GM21576 (cell line): ENCODE measurements around the gene NECAB2.
A peak's percentile ranks its signal among the peaks of the same experiment; 100 is the strongest.

Experiments
- ATAC-seq: cut with Tn5 transposase; IDR thresholded peaks from one replicate; pipeline ENCODE4 v1.9.1; 2021; ENCODE audit warnings: mild to moderate bottlenecking, moderate library complexity; ENCODE audit not compliant: unreplicated experiment

NECAB2 gene

DNA sequence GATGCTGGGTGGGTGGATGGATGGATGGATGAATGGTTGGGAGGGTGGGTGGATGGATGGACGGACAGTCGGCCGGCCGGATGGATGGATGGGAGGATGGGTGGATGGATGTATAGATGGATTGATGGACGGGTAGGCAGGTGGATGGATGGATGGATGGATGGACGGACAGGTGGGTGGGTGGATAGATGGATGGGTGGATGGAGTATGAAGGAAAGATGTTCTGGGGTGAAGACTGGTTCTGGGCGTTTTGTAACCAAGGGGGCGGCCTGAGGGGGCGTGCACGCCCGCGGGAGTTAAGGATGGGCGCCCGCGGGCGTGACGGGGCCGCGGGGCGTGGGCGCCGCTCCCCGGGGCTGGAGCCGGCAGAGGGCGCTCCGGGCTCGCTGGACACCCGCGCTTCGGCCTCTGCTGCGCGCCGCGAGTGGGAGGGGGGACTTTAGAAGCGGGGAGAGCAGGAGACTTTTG is at the start of gene NECAB2:
NECAB2 (plus strand) TSS at position 407 of the 468 bp plus-strand sequence. CDS start 405 bp downstream, outside the sequence.
- ATAC-seq = no peak

DNA sequence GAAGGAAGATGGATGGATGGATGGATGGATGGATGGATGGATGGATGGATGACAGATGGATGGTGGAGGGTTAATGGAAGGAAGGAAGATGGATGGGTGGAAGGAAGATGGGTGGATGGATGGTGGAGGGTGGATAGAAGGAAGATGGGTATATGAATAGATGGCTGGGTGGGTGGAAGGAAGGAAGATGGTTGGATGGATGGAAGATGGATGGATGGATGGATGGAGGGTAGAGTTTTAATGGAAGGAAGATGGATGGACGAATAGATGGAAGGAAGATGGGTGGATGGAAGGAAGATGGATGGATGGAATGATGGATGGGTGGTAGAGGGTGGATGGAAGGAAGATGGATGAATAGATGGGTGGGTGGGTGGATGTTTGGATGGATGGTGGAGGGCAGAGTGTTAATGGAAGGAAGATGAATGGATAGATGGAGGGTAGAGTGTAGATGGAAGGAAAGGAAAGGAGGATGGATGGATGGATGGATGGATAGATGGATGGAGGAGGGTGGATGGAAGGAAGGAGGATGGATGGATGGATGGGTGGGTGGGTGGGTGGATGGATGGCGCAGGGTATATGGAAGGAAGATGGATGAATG is 47.1 kb upstream of the NECAB2 start:
- no peak for ATAC-seq

DNA sequence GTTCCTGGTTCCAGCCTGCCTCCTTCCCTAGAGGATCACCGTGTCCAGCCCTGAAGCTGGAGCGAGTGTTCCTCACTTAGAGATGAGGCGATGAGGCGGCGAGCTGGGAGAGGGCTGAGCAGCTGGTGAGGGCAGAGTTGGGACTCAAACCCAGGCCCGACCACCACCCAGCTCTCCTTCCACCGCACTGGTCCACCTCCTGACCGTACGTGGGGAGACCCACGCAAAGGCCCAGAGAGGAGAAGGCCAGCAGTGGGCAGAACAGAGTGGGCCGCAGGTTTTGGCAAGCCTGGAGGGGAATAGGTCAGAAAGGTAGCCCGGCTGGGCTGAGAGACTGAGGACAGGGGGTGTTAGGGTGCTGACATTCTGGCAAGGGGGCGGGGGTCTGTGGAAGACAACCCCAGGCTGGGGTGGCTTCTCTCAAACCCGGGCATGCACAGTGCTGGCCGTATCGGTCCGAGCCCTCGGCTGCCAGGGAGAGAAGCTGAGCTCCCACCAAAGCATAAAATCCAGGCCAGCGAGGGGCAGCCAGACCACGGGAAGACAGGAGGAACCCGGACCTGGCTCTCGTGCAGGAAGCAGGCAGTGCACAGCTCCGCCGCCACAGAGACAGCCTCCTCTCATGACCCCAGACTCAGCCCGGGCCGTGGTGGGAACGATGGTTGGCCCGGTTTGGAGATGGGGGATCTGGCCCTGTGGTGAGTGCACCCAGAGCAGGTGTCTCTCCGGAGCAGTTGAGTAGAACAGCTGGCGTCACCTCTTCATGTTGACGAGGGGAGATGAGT is 44.3 kb upstream of the NECAB2 start:
- ATAC-seq = no peak

DNA sequence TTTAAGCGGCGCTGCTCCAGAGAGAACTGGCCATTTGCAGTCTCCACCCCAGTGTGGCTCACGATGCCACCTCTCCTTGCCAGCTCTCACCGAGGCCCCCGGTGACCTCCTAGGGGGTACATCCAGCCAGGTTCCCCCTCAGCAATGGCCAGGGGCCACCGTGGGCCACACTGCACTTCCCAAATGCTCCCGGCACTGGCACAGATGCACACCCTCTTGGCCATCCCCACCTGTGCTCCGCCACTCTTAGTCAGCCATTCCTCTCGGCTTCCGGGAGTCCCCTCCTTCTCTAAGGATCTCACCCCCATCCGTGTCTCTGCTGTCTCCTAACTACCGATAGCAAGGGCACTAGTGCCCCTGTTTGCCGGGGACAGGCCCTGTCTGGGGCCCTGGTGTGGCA is 43.4 kb upstream of the NECAB2 start:
- ATAC-seq = no peak

DNA sequence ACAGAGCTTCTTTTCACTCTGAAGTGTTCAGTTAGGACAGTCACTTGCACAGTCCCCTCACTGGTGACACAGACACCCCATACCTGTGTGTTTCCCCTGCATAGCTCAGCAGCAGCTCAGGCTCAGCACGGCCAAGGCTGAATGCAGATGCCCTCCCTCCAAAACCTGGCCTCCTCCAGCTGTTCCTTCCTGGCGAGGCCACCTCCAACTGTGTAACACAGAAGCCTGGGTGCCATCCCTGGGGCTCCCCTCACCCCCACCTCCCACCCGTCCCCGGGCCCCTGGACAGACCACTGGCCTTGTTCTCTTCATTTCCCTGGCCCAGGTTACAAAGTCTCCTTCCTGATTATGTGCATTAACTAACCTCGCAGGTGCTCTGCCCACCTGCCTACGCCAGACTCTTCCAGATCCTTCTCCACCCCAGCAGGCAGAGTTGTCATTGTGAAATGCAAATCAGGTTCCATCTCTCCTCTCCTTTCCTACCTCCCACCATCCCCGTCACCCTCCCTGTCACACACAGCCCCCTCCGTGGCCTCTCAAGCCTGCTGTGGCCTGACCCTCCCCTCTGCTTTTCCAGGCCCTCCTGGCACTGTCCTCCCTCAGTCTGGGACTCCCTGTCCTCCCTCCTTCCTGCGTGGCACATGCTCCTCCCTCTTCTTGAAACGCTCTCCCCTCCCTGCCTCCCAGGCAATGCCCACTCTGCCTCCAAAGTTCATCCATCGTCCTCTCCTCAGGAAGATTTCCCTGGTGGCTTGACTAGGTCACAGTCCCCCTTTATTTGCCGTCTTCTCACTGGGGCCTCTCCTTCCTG is 42.7 kb upstream of the NECAB2 start:
- no peak for ATAC-seq

DNA sequence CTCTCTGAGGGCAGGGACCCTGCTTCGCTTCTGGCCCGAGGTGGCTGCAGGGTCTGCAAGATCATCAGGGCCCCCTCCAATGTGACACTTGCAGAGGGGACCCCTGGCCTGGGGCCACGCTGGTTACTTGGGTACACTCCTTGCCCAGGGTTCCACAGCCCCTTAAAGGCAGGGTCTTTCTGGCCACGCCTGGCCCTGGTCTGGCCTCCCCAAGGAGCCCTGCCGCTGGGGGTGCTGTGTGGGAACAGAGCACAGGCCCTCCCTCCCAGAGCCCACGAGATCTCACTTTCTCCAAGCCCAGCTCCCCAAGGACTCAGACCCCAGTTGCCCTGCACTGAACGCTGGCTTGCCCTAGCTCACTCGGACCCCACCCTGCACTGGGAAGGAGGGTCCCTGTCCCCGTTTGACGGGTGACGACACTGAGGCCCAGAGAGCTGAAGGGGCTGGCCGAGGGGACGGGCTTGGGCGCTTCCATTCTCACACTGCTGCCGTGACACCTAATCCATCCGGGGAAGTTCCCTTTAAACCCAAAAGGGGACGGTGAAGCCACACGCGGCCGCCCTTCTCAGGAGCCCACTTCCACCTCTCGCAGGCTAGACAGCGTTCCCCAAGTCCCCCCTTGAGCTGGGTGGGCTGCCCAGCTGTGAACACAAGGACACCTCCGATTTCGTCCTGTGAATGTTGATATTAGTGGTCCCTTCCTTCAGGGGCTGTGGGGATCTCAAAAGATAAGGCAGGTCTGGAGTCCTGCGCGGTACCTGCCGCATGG is 41.9 kb upstream of the NECAB2 start:
- ATAC-seq = no peak

DNA sequence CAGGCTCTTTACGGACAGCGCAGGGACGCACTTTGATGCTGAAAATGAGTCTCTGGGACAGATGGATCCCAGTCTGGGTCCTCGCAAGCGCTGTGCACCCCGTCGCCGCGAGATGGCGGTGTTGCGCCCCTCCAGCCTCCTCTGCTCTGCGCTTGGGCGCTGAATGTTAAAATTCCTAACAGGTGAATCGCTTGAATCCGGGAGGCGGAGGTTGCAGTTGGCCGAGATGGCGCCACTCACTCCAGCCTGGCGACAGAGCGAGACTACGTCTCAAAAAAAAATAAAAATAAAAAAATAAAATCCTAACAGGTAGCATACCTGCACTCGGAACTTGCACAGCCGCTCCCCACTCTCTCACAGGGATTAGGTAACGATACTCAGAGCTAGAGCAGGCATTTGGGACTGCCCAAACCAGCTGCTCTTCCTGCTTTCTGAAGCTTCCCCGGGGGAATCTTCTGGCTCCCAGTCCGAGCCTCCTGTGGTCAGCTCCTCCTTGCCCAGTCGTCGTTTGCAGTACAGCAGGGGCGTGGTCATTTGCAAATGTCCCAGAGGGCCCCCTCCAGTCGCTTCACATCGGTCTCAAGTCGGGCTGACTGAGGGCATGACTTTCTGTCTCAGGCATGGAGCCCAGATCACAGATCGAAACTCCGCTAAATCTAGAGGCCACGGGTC is 41.2 kb upstream of the NECAB2 start:
- peak; percentile 57 for ATAC-seq

DNA sequence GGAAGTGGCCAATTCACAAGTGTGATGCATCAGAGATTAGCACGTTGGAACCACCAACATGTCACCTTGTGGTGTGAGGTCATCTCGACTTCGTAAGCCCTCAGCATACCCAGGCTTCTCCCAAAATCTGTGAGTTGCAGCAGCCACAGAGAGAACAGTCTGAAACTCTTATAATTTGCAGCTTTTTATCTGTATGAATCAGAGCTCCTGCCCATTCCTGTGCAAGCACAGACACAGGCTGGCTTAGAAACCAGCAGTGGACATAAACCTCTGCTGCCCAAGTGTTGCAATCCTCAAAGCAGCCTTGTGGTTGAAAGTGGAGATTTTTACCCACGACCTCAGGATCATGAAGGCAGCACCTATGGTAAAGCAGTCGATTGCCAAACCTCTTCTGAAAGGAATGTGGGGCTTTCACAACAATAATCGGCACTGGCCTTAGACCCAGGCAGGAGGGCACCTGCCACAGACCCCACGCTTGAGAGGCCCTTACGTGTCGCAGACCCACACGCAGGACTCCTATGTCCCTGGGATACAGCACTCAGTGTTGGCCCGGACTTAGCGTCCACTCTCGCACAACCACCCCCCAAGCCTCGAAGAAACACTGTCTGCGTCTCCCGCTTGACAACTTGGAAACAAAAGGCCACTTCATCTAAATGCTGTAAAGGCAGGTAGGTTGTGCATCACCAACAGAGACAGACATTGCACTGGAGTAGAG is 39.5 kb upstream of the NECAB2 start:
- no peak for ATAC-seq

DNA sequence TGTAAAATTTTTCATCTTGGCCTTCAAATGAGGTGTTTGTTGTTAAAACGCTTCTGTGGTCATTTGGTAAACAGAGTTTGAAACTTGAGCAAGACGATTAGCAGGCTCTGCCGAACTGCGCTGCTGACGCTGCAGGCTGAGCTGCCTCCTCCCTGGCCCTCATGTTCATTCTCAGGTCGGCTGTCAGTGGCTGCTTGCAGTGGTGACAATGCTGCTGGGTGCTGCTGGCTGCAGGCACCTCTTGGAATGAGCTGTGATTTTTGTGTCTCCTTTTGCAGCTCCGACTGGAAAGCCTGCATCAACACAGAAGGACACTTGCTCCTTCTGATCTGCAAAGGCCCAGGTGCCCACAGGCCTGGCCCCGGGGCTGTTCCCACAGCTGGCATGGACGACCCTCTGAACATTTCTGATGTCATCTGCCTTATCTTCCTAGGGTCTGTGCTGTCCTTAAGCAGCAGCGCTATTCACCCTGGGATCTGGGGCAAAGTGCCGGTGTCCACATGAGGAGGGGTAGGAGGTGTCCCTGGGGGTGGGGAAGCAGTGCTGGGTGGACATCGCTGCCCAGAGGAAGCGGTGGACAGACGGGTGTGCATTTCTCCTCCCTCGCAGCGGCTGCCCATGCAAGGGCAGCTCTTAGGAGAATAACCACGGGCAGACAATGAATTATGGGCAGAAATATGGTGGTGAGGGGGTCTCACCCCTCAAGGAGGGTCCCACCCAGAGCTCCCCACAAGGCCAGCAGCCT is 38.1 kb upstream of the NECAB2 start:
- ATAC-seq = no peak

DNA sequence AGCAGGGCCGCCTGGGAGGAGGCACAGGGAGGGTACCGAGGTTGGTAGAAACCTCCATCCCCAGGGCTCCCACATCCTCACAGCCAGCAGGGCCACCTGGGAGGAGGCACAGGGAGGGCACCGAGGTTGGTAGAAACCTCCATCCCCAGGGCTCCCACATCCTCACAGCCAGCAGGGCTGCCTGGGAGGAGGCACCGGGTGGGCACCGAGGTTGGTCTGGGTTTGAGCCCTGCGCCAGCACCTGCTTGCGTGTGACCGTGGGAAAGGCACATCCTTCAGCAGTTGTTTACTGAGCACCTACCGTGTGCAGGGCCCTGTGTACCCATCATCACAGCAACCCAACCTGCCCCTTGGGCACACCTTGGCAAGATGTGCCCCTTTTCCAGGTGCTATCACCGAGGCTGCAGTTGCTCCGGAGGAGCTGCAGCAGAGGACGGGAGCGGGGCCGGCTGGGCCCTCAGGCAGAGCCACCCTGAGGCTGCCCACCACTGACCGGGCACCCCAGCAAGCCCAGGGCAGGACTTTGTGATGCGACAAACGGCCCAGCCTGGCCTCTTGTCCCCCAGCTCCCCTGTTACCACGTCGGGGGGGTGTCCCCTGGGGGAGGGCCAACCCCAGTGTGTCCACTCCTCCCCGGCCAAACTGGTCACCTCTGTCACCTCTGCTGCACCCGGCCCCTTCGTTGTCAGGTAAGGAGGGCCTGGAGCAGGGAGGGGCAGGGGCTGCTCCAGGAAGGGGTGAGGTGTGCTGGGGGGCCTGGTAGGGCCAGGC is 37.1 kb upstream of the NECAB2 start:
- ATAC-seq = no peak

DNA sequence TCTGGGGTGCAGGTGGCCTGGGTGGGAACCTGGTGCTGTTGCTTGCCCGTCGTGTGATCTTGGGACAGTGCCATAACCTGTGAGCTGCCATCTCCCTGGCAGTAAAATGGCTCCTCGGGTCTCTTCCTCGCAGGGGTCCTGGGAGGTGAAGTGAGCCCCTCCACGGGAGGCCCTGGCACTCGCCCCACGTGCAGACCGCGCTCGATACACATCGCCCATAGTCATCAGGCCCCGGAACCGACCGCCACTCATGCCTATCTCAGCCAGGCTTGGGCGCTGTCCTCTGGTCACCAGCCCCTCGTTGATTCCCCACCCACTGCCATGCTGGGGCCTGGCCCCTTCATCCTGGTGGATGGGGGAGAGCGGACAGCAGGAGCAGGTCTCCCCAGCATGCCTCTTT is 36.5 kb upstream of the NECAB2 start:
- ATAC-seq = no peak

DNA sequence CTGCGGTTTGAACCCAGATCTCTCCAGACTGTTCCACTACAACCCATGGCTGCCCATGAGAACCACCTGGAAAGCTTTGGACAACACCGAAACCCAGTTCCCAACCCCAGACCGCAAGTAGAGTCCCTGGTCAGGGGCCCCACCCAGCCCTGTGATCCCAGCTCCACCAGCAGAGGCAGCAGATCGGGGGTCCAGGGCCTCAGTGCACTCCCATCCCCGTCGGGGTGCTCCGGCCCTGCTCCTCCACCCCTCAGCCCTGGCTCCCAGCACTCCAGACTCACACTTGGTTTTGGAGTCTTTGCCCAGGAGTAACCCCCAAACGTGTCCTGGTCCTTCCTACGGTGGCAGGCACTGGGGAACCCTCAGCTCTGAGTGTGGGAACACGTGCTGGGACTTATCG is 35.7 kb upstream of the NECAB2 start:
- no peak for ATAC-seq

DNA sequence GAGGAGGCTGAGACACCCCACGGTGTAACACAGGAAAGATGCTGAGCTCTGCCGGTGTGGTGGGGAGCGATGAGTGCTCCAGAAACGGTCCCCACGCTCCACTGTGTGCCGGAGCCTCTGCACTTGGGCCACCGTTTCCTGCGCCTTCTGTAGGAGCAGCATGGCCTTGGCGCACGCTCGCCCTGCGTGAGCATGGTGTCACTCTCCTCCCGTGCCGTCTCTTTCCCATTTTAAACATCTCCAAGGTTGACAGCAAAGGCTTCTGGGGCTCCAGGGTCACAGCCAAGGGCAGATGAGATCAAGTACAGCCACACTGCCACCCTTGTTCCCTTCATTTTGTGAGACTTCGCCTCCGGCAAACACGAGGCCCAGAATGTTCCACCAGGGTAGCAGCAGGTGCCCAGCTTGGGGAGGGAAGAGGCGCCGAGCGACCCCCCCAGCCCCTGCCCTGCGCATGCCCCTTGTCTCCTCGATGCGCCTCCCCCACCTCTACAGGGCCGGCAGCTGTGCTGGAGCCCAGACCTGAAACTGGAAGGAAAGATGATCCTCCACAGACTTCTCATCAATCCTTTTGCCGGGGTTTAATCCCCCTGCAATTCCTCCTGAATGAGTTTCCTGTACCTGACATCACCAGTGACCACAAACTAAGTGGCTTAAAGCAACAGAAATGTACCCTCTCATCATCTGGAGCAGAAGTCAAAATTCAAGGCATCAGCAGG is 34.9 kb upstream of the NECAB2 start:
- ATAC-seq = no peak

DNA sequence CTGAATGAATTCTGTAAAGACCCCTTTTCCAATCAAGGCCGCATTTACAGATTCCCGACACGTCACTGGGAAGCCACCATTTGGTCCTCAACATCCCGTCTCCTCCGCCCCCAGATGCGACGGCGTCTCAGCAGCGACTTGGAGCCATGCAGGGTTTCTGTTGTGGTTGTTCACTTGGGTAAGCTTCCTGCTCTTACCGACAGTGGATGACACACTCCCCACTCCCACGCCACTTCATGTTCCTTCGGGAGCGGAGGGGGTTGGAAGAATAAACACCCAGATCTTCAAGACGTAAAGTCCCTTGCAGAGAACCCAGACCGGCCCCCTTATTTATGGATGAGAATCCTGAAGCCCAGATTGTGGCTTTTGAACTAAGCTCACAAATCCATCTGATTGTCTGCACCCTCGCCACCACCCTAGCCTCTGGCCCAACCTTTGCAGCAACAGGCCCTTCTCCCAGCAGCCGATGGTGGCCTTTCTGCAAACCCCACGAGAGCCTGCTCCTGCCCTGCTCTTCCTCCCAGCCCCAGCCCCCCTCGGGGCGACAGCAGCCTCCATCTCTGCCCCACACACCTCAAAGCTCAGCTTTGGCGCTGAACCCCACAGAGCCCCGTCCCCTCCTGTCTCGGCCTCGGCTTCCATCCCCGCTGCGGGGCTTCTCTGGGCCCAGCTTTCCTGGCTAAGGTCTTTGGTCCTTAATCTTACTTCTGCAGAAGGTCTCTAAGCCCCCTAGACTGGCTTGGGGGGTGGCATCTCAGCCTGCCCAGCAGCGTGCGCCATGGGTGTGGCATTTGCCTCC is 34.0 kb upstream of the NECAB2 start:
- no peak for ATAC-seq

DNA sequence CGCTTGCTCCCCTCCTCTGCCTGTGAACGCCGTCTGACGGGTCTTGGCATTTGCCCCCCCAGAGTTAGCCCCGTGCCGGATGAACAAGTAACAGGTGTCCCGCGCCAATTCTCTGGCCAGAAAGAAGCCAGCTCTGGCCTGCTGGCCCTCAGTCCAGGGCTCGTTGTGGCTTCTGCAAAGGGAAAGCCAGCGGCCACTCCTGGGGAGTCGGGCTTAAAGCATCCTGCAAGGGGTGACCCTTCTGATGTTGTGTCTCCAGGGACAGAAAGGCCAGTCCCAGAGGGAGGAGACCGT is 33.4 kb upstream of the NECAB2 start:
- no peak for ATAC-seq

DNA sequence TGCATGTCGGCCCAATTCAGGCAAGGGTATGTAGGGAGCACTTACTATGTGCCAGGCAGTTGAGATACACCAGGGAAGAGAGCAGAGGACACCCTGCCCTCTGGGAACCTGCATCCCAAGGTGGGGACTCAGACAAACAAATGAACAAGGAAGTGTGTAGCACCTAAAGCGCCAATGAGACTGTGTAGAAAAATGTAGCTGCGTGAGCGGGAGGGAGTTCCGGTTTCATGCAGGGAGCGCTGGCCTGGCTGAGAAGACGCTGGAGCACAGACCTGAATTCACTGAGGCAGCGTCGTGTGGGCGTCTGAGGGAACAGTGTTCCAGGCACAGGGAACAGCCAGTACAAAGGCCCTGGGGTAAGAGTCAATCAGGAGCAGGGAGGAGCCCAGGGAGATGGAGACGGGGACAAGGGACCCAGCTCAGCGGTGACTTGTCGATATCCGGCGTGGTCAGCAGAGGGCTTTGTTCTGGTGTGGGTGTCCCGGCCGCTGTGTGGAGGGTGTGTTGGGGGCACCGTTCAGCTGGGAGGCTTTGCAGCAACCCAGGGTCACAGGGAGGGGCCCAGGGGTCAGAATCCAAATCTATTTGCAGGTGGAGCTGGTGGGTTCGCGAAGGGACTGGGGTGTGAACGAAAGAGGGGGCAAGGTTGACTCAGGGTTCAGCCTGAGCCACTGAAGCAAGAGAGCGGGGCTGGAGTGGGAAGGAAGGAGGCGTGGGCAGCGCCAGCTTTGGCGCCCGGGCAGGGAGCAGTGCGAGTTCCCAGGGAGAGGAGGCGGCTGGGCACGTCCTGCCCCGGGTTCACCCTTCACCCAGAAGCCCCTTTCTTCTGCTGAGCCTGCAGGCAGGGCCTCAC is 32.8 kb upstream of the NECAB2 start:
- ATAC-seq = no peak
